H9 (cell line): ENCODE results near the gene ITSN1. TPM values are rescaled to one million over a fixed set of nuclear protein-coding genes. Genes with fewer than 3 reads are reported as not detected.

Experiments used
- DNase-seq: peaks from one replicate; pipeline ENCODE4 v3.0.0-alpha.2; 2017
- H2AFZ ChIP-seq: one replicate; pipeline ENCODE4 v1.6.1; 2013; ENCODE audit warnings: mild to moderate bottlenecking, low read length, control low read depth, moderate library complexity
- H2AK5ac ChIP-seq: 2 replicates; pipeline ENCODE4 v1.6.1; 2013; ENCODE audit warnings: low read length, control low read depth, mixed read lengths; ENCODE audit not compliant: insufficient read length
- H2BK120ac ChIP-seq: one replicate; pipeline ENCODE4 v1.6.1; 2013; ENCODE audit warnings: low read depth, mild to moderate bottlenecking, low read length, control low read depth, inconsistent platforms; ENCODE audit not compliant: poor library complexity, severe bottlenecking
- H2BK12ac ChIP-seq: 2 replicates; pipeline ENCODE4 v1.6.1; 2013; ENCODE audit warnings: low read length, control low read depth, mixed read lengths, low read depth; ENCODE audit not compliant: insufficient read length
- H2BK15ac ChIP-seq: 2 replicates; pipeline ENCODE4 v1.6.1; 2013; ENCODE audit warnings: low read depth, low read length, control low read depth
- H2BK20ac ChIP-seq: one replicate; pipeline ENCODE4 v1.6.1; 2013; ENCODE audit warnings: low read depth, mild to moderate bottlenecking, low read length, control low read depth, inconsistent platforms; ENCODE audit not compliant: poor library complexity, severe bottlenecking
- H2BK5ac ChIP-seq: 2 replicates; pipeline ENCODE4 v1.6.1; 2013; ENCODE audit warnings: low read length, control low read depth, mixed read lengths; ENCODE audit not compliant: insufficient read length
- H3K14ac ChIP-seq: 2 replicates; pipeline ENCODE4 v1.6.1; 2013; ENCODE audit warnings: low read length, control low read depth; ENCODE audit not compliant: insufficient read depth
- H3K18ac ChIP-seq: 2 replicates; pipeline ENCODE4 v1.6.1; 2013; ENCODE audit warnings: low read depth, mild to moderate bottlenecking, mixed read lengths, low read length, control low read depth; ENCODE audit not compliant: insufficient read length
- H3K23ac ChIP-seq: 2 replicates; pipeline ENCODE4 v1.6.1; 2013; ENCODE audit warnings: low read length, control low read depth, mixed read lengths, low read depth; ENCODE audit not compliant: insufficient read length
- H3K23me2 ChIP-seq: 2 replicates; pipeline ENCODE4 v1.6.1; 2013; ENCODE audit warnings: low read depth, mild to moderate bottlenecking, mixed read lengths, low read length, control low read depth; ENCODE audit not compliant: insufficient read length, poor library complexity, severe bottlenecking
- H3K27ac ChIP-seq: 2 replicates; pipeline ENCODE4 v1.5.1; 2013; ENCODE audit warnings: low read length, control low read depth, mixed read lengths, low read depth; ENCODE audit not compliant: insufficient read length
- H3K27me3 ChIP-seq: 2 replicates; pipeline ENCODE4 v1.6.1; 2013; ENCODE audit warnings: low read length, control low read depth, inconsistent platforms; ENCODE audit not compliant: insufficient read depth
- H3K4ac ChIP-seq: 2 replicates; pipeline ENCODE4 v1.6.1; 2013; ENCODE audit warnings: low read depth, mild to moderate bottlenecking, control low read depth, inconsistent platforms, low read length, moderate library complexity
- H3K4me1 ChIP-seq: 2 replicates; pipeline ENCODE4 v1.6.1; 2013; ENCODE audit warnings: low read length, control low read depth, inconsistent platforms; ENCODE audit not compliant: insufficient read depth
- H3K4me2 ChIP-seq: 2 replicates; pipeline ENCODE4 v1.6.1; 2013; ENCODE audit warnings: low read length, control low read depth, mixed read lengths; ENCODE audit not compliant: insufficient read length, insufficient read depth
- H3K56ac ChIP-seq: 2 replicates; pipeline ENCODE4 v1.6.1; 2013; ENCODE audit warnings: low read depth, mild to moderate bottlenecking, mixed read lengths, low read length, control low read depth; ENCODE audit not compliant: insufficient read length
- H3K79me1 ChIP-seq: 2 replicates; pipeline ENCODE4 v1.6.1; 2013; ENCODE audit warnings: low read depth, mild to moderate bottlenecking, moderate library complexity, low read length, control low read depth, inconsistent platforms; ENCODE audit not compliant: insufficient read depth, poor library complexity, severe bottlenecking
- H3K79me2 ChIP-seq: 2 replicates; pipeline ENCODE4 v1.6.1; 2013; ENCODE audit warnings: low read length, control low read depth, inconsistent platforms; ENCODE audit not compliant: insufficient read depth
- H3K9ac ChIP-seq: 2 replicates; pipeline ENCODE4 v1.6.1; 2013; ENCODE audit warnings: low read length, control low read depth, mixed read lengths; ENCODE audit not compliant: insufficient read length; ENCODE audit errors: extremely low read depth
- H3K9me3 ChIP-seq: one replicate; pipeline ENCODE4 v1.6.1; 2013; ENCODE audit warnings: low read depth, low read length, inconsistent platforms; ENCODE audit not compliant: control insufficient read depth
- H3T11ph ChIP-seq: one replicate; pipeline ENCODE4 v1.6.1; 2013; ENCODE audit warnings: mild to moderate bottlenecking, low read length, control low read depth, inconsistent platforms
- H4K20me1 ChIP-seq: one replicate; pipeline ENCODE4 v1.6.1; 2013; ENCODE audit not compliant: control insufficient read depth, insufficient read length, insufficient read depth
- H4K5ac ChIP-seq: 2 replicates; pipeline ENCODE4 v1.6.1; 2013; ENCODE audit warnings: low read depth, mild to moderate bottlenecking, mixed read lengths, low read length, control low read depth; ENCODE audit not compliant: insufficient read length
- H4K8ac ChIP-seq: replicated peaks from 2 replicates; pipeline ENCODE4 v1.6.1; 2013; ENCODE audit warnings: low read length, control low read depth, mixed read lengths, low read depth; ENCODE audit not compliant: insufficient read length
- H4K91ac ChIP-seq: 2 replicates; pipeline ENCODE4 v1.6.1; 2013; ENCODE audit warnings: low read depth, mild to moderate bottlenecking, moderate library complexity, mixed read lengths, low read length, control low read depth; ENCODE audit not compliant: insufficient read length
- H3K27ac Mint-ChIP-seq, 3 experiments: 2 replicates in 2 of 3; 3 replicates in 1 of 3; pipeline ENCODE4 v1.8.0; 2020 to 2021; ENCODE audit warnings: mixed read lengths in 3 of 3, mild to moderate bottlenecking in 1 of 3, moderate library complexity in 1 of 3
- H3K27me3 Mint-ChIP-seq: 2 replicates; pipeline ENCODE4 v1.8.0; 2021; ENCODE audit warnings: low read depth, mild to moderate bottlenecking, moderate library complexity, mixed read lengths
- H3K36me3 Mint-ChIP-seq, 3 experiments: 2 replicates in 2 of 3; 3 replicates in 1 of 3; pipeline ENCODE4 v1.8.0; 2020 to 2021; ENCODE audit warnings: low read depth in 3 of 3, mixed read lengths in 3 of 3; ENCODE audit not compliant: insufficient read depth in 1 of 3
- H3K4me1 Mint-ChIP-seq, 2 experiments: 2 replicates each; pipeline ENCODE4 v1.8.0; 2020; ENCODE audit warnings: mixed read lengths in 2 of 2
- H3K4me3 Mint-ChIP-seq, 2 experiments: 2 replicates in 1 of 2; 3 replicates in 1 of 2; pipeline ENCODE4 v1.8.0; 2020 to 2021; ENCODE audit warnings: mild to moderate bottlenecking in 2 of 2, mixed read lengths in 2 of 2, moderate library complexity in 1 of 2
- H3K9me3 Mint-ChIP-seq, 2 experiments: 2 replicates in 1 of 2; 3 replicates in 1 of 2; pipeline ENCODE4 v1.8.0; 2020; ENCODE audit warnings: mild to moderate bottlenecking in 2 of 2, mixed read lengths in 2 of 2, moderate library complexity in 1 of 2
- WGBS: extraction: QIAGEN DNeasy Blood & Tissue Kit; methylation state at CpG from one replicate; pipeline ENCODE4 v1.1.7; 2013; ENCODE audit warnings: missing lambda C conversion rate, low lambda C conversion rate, mixed read lengths; ENCODE audit not compliant: insufficient read length; ENCODE audit errors: extremely low coverage; 5-methylcytosine and 5-hydroxymethylcytosine counted together
- total RNA-seq: library from RNA; stranded (reverse); gene quantifications from 2 replicates; pipeline ENCODE4 v1.2.1, GENCODE V29; 2021
- TF ChIP-seq, protein P1 (sequence below): fragments of 200-600 bp; sonication (generic); conservative IDR thresholded peaks from 3 replicates; pipeline ENCODE4 v1.8.0; 2021; ENCODE audit warnings: antibody characterized with exemption, mild to moderate bottlenecking

The ITSN1 gene
- total RNA-seq, 1 experiment from 2014 or later: 94.2 TPM

DNA sequence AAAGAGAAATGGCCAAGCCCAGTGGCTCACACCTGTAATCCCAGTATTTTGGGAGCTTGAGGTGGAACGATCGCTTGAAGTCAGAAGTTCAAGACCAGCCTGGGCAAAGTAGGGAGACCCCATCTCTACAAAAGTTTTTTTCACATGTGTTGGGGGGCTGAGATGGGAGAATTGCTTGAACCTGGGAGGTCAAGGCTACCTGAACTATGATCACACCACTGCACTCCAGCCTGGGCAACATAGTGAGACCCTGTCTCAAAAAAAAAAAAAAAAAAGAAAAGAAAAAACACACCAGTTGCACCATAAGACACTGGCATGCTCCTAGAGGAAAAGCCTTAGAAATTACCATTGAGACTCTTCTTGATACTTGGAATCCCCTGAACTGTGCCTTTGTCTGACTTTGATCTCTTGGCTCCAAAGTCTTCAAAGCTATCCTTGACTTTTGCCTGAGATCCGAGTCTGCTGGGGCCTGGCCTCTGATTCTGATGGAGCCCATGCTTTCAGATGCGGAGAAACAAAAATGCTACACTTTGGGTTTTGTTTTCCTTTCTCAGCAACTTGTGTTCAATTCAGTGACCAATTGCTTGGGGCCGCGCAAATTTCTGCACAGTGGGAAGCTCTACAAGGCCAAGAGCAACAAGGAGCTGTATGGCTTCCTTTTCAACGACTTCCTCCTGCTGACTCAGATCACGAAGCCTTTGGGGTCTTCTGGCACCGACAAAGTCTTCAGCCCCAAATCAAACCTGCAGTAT is 239.6 kb downstream of the ITSN1 start:
- no peak overlapping the region for H3K56ac ChIP-seq
- Mint-ChIP-seq H3K27ac (no peak overlapping the region), H3K4me1 (peaks cover 11 to 14% of the 10 kb centered on the region in 2 experiments), H3K36me3 (no peaks in the 10 kb centered on the region), H3K4me3 (no peak overlapping the region), H3K27me3 (peaks cover 2% of the 10 kb centered on the region; the same call in 1 of the 2 replicates), H3K9me3 (no peaks in the 10 kb centered on the region)
- TF ChIP-seq, protein P1, sequence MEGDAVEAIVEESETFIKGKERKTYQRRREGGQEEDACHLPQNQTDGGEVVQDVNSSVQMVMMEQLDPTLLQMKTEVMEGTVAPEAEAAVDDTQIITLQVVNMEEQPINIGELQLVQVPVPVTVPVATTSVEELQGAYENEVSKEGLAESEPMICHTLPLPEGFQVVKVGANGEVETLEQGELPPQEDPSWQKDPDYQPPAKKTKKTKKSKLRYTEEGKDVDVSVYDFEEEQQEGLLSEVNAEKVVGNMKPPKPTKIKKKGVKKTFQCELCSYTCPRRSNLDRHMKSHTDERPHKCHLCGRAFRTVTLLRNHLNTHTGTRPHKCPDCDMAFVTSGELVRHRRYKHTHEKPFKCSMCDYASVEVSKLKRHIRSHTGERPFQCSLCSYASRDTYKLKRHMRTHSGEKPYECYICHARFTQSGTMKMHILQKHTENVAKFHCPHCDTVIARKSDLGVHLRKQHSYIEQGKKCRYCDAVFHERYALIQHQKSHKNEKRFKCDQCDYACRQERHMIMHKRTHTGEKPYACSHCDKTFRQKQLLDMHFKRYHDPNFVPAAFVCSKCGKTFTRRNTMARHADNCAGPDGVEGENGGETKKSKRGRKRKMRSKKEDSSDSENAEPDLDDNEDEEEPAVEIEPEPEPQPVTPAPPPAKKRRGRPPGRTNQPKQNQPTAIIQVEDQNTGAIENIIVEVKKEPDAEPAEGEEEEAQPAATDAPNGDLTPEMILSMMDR: no peak
- H2AK5ac ChIP-seq: no peak overlapping the region
- H3K23me2 ChIP-seq: no peaks in the 10 kb centered on the region
- no peaks in the 10 kb centered on the region for H4K20me1 ChIP-seq
- H3K9ac ChIP-seq: no peak overlapping the region
- H3K4ac ChIP-seq: no peak overlapping the region
- no peak overlapping the region for H3T11ph ChIP-seq
- no peak overlapping the region for H2BK12ac ChIP-seq
- H3K9me3 ChIP-seq: no peaks in the 10 kb centered on the region
- H3K79me2 ChIP-seq: no peaks in the 10 kb centered on the region
- H3K23ac ChIP-seq: no peak overlapping the region
- no peak overlapping the region for H4K5ac ChIP-seq
- no CpG with 5 or more reads among the region's 9 CpGs for WGBS
- no peak overlapping the region for H2BK15ac ChIP-seq
- no peak overlapping the region for H2BK20ac ChIP-seq
- H4K8ac ChIP-seq: no peak overlapping the region
- no peak overlapping the region for H4K91ac ChIP-seq
- H3K27me3 ChIP-seq: no peaks in the 10 kb centered on the region
- no peak overlapping the region for H3K18ac ChIP-seq
- H3K14ac ChIP-seq: no peak overlapping the region
- H2BK5ac ChIP-seq: no peak overlapping the region
- H2AFZ ChIP-seq: no peak overlapping the region
- no peaks in the 10 kb centered on the region for H3K79me1 ChIP-seq
- no peak overlapping the region for H3K27ac ChIP-seq
- no peak overlapping the region for H2BK120ac ChIP-seq
- no peaks in the 10 kb centered on the region; the same call in 1 of the 2 replicates for H3K4me1 ChIP-seq
- no peak overlapping the region for H3K4me2 ChIP-seq
- no peak for DNase-seq
